ENCODE measurements around the gene COL27A1. TPM values are rescaled to one million over a fixed set of nuclear protein-coding genes. Genes with fewer than 3 reads are reported as not detected.
A peak's percentile ranks its signal among the peaks of the same experiment; 100 is the strongest.

Gene COL27A1
- total RNA-seq, 4 donors from 2014 or later = 2.1 to 9.0 (median 3.8) TPM

DNA sequence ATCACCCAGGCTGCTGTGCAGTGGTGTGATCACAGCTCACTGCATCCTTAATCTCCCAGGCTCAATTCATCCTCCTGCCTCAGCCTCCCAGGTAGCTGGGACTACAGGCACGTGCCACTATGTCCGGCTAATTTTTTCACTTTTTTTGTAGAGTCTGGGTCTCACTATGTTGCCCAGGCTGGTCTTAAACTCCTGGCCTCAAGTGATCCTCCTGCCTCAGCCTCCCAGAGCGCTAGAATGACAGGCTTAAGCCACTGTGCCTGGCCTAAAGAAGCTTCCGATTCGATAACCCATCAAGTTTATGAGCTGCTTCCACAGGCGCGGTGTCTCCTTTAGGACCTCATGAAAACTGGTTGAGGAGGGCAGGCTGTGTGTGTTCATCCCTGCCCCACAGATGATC is 16.2 kb downstream of the COL27A1 start:
- TF ChIP-seq EP300 (IDR thresholded peaks at IDR 0.05; ENCODE audit: low read depth) = no peak
- 78 to 89% methylated on average over 2 to 7 of the region's 7 CpGs for WGBS, 2 donors (ENCODE audit: low coverage in 1 of 2)
- intact Hi-C loops (cut with DNase I; ENCODE audit: low total_unique reads) (no loop called here), in situ Hi-C loops (cut with MboI; ENCODE audit: low pct_ligation_motif_present in 1 of 4, low pct_unique_long_range_greater_than_20kb in 1 of 4, low sequenced_read_pairs in 3 of 4) (no loop called here)
- no peak for DNase-seq
- Histone ChIP-seq H3K27ac (no peak overlapping the region), H3K9me3 (no peaks in the 10 kb centered on the region), H3K36me3 (no peaks in the 10 kb centered on the region), H3K4me1 (peaks cover 6 to 18% (median 14%) of the 10 kb centered on the region in 4 donors), H3K4me3 (no peak overlapping the region), H3K27me3 (no peaks in the 10 kb centered on the region)

DNA sequence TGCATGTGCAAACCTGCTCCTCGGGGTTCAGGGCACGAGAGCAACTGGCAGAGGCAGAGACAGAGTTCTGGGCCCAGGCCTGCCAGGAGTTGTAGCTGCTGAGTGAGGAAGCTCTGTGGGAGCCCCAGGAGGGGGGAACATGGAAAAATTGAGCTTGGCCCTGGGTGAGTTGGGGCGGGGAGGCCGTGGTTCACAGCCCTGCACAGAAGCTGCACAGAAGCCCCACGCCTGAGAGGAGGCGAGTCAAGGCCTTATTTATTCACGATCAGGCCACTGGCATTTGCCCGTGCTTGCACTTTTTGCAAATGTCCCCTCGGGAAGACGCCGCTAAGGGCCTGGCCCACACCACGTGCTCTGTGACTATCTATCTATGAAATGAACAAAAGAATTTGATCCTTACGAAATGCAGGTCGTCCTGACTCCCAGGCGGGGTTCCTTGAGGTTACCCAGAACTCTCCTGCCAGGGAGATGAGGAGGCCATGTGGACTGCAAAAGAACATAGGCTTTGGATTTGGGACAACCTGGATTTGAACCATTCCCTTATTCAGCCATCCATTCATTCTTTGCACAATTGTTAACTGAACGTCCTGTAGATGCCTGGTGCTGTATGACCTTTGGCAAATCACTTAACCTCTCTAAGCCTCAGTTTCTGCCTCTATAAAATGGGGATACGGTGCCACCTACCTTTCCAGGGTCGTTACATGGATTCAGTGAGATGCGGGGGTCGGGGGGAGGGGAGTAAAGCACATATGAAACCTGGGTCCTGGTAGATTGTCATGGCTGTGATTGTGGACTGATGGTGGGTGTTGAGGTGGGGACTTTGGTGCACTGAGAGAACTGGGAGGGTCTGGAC is 17.9 kb downstream of the COL27A1 start:
- no peak for TF ChIP-seq EP300 (IDR thresholded peaks at IDR 0.05; ENCODE audit: low read depth)
- TF ChIP-seq POLR2AphosphoS5 (IDR thresholded peaks at IDR 0.05) = no peak
- no peak for TF ChIP-seq POLR2A (IDR thresholded peaks at IDR 0.05)
- TF ChIP-seq, protein P1, sequence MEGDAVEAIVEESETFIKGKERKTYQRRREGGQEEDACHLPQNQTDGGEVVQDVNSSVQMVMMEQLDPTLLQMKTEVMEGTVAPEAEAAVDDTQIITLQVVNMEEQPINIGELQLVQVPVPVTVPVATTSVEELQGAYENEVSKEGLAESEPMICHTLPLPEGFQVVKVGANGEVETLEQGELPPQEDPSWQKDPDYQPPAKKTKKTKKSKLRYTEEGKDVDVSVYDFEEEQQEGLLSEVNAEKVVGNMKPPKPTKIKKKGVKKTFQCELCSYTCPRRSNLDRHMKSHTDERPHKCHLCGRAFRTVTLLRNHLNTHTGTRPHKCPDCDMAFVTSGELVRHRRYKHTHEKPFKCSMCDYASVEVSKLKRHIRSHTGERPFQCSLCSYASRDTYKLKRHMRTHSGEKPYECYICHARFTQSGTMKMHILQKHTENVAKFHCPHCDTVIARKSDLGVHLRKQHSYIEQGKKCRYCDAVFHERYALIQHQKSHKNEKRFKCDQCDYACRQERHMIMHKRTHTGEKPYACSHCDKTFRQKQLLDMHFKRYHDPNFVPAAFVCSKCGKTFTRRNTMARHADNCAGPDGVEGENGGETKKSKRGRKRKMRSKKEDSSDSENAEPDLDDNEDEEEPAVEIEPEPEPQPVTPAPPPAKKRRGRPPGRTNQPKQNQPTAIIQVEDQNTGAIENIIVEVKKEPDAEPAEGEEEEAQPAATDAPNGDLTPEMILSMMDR (IDR thresholded peaks at IDR 0.05) = no peak
- WGBS, 2 donors (ENCODE audit: low coverage in 1 of 2) = 73% methylated on average over 20 of the region's 20 CpGs; no CpG with 5 or more reads in 1 of the 2 donors
- Histone ChIP-seq H3K36me3 (no peaks in the 10 kb centered on the region), H3K27ac (peak overlapping the region; percentile 1 to 56 (median 32)), H3K4me3 (no peak overlapping the region), H3K9me3 (no peaks in the 10 kb centered on the region), H3K4me1 (peaks cover 6 to 25% (median 17%) of the 10 kb centered on the region in 4 donors), H3K27me3 (no peaks in the 10 kb centered on the region)
- in situ Hi-C loops (cut with MboI; ENCODE audit: low pct_ligation_motif_present in 1 of 4, low pct_unique_long_range_greater_than_20kb in 1 of 4, low sequenced_read_pairs in 3 of 4) = no loop called here
- no peak for DNase-seq
- intact Hi-C loops (cut with DNase I; ENCODE audit: low total_unique reads) = no loop called here

DNA sequence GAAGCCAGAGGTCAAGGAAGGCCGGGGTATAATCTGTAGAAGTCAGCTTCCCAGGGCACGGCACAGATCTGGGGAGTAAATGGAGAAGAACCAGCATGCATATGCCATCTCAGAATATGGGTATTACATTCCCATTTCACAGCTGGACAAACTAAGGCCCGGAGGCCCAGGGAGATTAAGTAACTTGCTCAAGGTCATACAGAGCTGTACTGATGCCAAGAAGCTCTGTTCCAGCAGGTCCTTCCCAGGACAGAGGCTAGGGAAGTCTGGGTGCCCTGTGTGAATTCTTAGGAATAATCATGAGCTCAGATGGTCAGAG is 19.2 kb downstream of the COL27A1 start:
- Histone ChIP-seq H3K4me3 (no peak overlapping the region), H3K27ac (peak overlapping the region; percentile 36 to 63 (median 60)), H3K36me3 (no peaks in the 10 kb centered on the region), H3K4me1 (peaks cover 11 to 32% (median 25%) of the 10 kb centered on the region in 4 donors), H3K9me3 (no peaks in the 10 kb centered on the region), H3K27me3 (no peaks in the 10 kb centered on the region)
- intact Hi-C loops (cut with DNase I; ENCODE audit: low total_unique reads) = no loop called here
- no peak for DNase-seq
- TF ChIP-seq POLR2A (IDR thresholded peaks at IDR 0.05) = no peak
- TF ChIP-seq POLR2AphosphoS5 (IDR thresholded peaks at IDR 0.05) = no peak
- TF ChIP-seq, protein P1 (IDR thresholded peaks at IDR 0.05) = no peak
- no peak for TF ChIP-seq EP300 (IDR thresholded peaks at IDR 0.05; ENCODE audit: low read depth)
- in situ Hi-C loops (cut with MboI; ENCODE audit: low pct_ligation_motif_present in 1 of 4, low pct_unique_long_range_greater_than_20kb in 1 of 4, low sequenced_read_pairs in 3 of 4) = no loop called here
- 42% methylated on average over 3 of the region's 3 CpGs; no CpG with 5 or more reads in 1 of the 2 donors for WGBS, 2 donors (ENCODE audit: low coverage in 1 of 2)

GRCh38 chr9:114174876-114175771 is 19.8 kb downstream of the COL27A1 start:
- 59% methylated on average over 24 of the region's 26 CpGs; no CpG with 5 or more reads in 1 of the 2 donors for WGBS, 2 donors (ENCODE audit: low coverage in 1 of 2)
- Histone ChIP-seq H3K4me1 (peaks cover 11 to 32% (median 25%) of the 10 kb centered on the region in 4 donors), H3K27ac (peak overlapping the region; percentile 36 to 63 (median 60)), H3K4me3 (no peak overlapping the region), H3K9me3 (no peaks in the 10 kb centered on the region), H3K36me3 (no peaks in the 10 kb centered on the region), H3K27me3 (no peaks in the 10 kb centered on the region)
- peak; percentile 20 for DNase-seq
- TF ChIP-seq POLR2AphosphoS5 (IDR thresholded peaks at IDR 0.05) (no peak), EP300 (IDR thresholded peaks at IDR 0.05; ENCODE audit: low read depth) (no peak), POLR2A (IDR thresholded peaks at IDR 0.05) (no peak)
- TF ChIP-seq, protein P1 (IDR thresholded peaks at IDR 0.05) = no peak
- in situ Hi-C loops (cut with MboI; ENCODE audit: low pct_ligation_motif_present in 1 of 4, low pct_unique_long_range_greater_than_20kb in 1 of 4, low sequenced_read_pairs in 3 of 4) = no loop called here
- intact Hi-C loops (cut with DNase I; ENCODE audit: low total_unique reads) = no loop called here

All from transverse colon (tissue), 4 donors.